Natural killer cell treated with Interleukin-12 subunit alpha and Interleukin-12 subunit beta and Interleukin-15 and Interleukin-18, amount 100 ng/mL, for 72 hours (primary cell): ENCODE measurements around the gene GPR35. TPM values are rescaled to one million over a fixed set of nuclear protein-coding genes. Genes with fewer than 3 reads are reported as not detected.
A peak's percentile ranks its signal among the peaks of the same experiment; 100 is the strongest.

Experiments used
- ATAC-seq, 2 donors: fragments of 150-1000 bp; cut with Tn5 transposase in 1 of 2; sonication (Bioruptor Pico), chemical (Tn5 transposase) in 1 of 2; 2 replicates each; pipeline ENCODE4 v1.10.0; 2021
- DNase-seq: peaks from one replicate; pipeline ENCODE4 v3.0.0; 2022; ENCODE audit warnings: low spot score
- H3K27ac Mint-ChIP-seq, 2 donors: 1 replicate in 1 of 2; 2 replicates in 1 of 2; pipeline ENCODE4 v1.8.0; 2022; ENCODE audit warnings: mixed read lengths in 2 of 2, mild to moderate bottlenecking in 1 of 2, moderate library complexity in 1 of 2
- H3K27me3 Mint-ChIP-seq, 2 donors: 1 replicate in 1 of 2; 2 replicates in 1 of 2; pipeline ENCODE4 v1.8.0; 2022; ENCODE audit warnings: mixed read lengths in 2 of 2
- H3K36me3 Mint-ChIP-seq: one replicate; pipeline ENCODE4 v1.8.0; 2022; ENCODE audit warnings: mixed read lengths
- H3K4me1 Mint-ChIP-seq, 2 donors: 1 replicate in 1 of 2; 2 replicates in 1 of 2; pipeline ENCODE4 v1.8.0; 2022; ENCODE audit warnings: low read depth in 2 of 2, mixed read lengths in 2 of 2, mild to moderate bottlenecking in 1 of 2
- H3K4me3 Mint-ChIP-seq: one replicate; pipeline ENCODE4 v1.8.0; 2022; ENCODE audit warnings: mixed read lengths
- H3K9me3 Mint-ChIP-seq: 2 replicates; pipeline ENCODE4 v1.8.0; 2022; ENCODE audit warnings: mixed read lengths
- total RNA-seq, 2 donors: library from RNA; stranded (reverse); gene quantifications; one replicate each; pipeline ENCODE4 v1.2.3, GENCODE V29; 2022

The GPR35 gene
- total RNA-seq, 2 donors from 2014 or later = 5.9 to 7.6 TPM

DNA sequence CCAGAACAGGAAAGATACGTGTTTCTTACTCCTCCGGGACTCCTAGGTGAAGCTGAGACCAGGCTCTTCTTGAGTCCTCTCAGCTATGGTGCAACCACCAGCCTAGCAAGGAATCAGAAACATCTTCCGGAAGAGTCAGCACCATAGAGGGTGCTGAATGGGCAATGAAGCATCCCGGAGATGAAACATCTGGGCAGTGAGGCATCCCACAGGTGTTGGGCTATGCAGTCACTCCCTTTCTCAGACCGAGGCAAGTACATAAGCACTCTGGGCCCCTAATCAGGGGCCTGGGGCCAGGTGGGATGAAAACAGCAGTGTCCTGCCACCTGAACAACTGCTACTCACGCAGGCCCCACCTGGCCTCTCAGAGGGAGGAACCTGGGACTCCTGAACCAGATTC, 40.2 kb upstream of the GPR35 start:
- Mint-ChIP-seq H3K4me1 (peaks cover 50 to 55% of the 10 kb centered on the region in 2 donors), H3K27ac (peak overlapping the region in 1 of 2 donors; percentile 87)
- no peak for DNase-seq

DNA sequence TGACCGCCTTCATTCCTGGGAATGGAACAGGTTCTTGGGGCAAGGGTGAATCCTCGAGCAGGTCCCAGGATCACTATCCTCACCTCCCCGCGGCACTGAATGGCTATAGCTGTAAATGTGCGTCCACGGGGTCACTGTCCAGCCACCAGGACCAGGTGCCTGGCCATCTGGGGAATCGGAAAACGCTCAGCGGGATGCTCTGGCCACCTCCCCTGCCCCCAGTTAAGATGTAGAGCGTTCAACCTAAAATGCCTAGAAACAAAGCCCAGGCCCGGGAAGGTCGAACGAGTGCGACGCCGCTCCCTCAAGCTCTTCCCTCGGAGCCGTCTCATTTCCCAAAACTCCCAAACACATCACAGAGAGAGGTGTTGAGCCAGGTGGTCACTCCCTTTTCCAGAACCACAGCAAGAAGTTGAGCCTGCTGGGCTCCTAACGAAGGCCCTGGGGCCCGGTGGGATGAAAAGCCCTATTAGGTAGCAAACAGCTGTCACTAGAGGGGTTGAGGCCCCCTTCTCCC, 39.5 kb upstream of the GPR35 start:
- H3K27me3 Mint-ChIP-seq = no peaks in the 10 kb centered on the region
- H3K27ac Mint-ChIP-seq = peak overlapping the region; percentile 87 to 97
- no peaks in the 10 kb centered on the region for H3K9me3 Mint-ChIP-seq
- peaks cover 44 to 49% of the 10 kb centered on the region in 2 donors for H3K4me1 Mint-ChIP-seq
- H3K36me3 Mint-ChIP-seq = no peaks in the 10 kb centered on the region
- DNase-seq (no peak), ATAC-seq (no peak)
- peak overlapping the region; percentile 96 for H3K4me3 Mint-ChIP-seq

More for the DNA sequence above, 40.2 kb upstream of the GPR35 start:
- H3K9me3 Mint-ChIP-seq = no peaks in the 10 kb centered on the region
- no peaks in the 10 kb centered on the region for H3K27me3 Mint-ChIP-seq
- peak overlapping the region; percentile 76 for H3K4me3 Mint-ChIP-seq
- no peaks in the 10 kb centered on the region for H3K36me3 Mint-ChIP-seq
- no peak for ATAC-seq

DNA sequence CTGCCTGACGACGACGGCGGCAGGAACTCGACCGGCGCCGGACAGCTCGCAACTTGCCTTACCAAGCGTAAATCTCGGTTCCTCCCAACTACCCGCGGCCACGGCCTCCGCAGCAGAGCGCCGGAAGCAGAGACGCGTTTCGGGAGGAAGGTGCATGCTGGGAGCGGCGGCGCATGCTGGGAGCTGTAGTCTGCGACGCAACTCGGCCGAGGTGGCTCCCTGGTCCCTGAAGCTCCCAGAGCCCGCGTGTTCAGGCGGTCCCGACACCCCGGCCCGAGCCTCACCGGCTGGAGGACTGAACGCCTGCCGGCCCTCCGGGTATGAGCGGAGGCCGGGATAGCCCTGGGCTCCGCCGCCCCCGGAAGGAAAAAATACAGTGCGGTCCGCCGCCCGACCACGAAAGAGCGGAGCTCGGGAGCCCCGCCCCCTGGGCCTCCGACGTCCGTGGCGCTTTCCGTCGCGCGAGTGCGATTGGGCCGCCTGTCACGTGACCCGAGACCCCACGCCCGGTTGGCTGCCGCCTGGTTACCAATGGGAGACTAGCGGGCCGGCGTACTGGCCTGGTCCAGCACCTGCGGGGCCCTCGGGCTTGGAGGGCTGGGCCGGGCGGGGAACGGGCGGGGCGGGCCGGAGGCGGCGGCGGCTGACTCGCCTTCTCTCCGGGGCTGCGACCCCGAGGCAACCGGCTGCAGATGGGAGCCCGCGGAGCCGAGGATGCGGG, 38.9 kb upstream of the GPR35 start, which contains the start of gene CAPN10:
CAPN10 (plus strand) TSS at position 537 of the 721 bp plus-strand sequence; CDS start at position 715, 178 bp downstream.
- Mint-ChIP-seq H3K27ac (peak within 1 kb of the TSS; percentile 87 to 97), H3K4me1 (peaks cover 42 to 49% of the 10 kb centered on the region in 2 donors), H3K9me3 (no peaks in the 10 kb centered on the region), H3K4me3 (peak within 1 kb of the TSS; percentile 96), H3K27me3 (no peaks in the 10 kb centered on the region), H3K36me3 (no peaks in the 10 kb centered on the region)
- ATAC-seq (peak; percentile 94 to 96), DNase-seq (peak; percentile 99)

DNA sequence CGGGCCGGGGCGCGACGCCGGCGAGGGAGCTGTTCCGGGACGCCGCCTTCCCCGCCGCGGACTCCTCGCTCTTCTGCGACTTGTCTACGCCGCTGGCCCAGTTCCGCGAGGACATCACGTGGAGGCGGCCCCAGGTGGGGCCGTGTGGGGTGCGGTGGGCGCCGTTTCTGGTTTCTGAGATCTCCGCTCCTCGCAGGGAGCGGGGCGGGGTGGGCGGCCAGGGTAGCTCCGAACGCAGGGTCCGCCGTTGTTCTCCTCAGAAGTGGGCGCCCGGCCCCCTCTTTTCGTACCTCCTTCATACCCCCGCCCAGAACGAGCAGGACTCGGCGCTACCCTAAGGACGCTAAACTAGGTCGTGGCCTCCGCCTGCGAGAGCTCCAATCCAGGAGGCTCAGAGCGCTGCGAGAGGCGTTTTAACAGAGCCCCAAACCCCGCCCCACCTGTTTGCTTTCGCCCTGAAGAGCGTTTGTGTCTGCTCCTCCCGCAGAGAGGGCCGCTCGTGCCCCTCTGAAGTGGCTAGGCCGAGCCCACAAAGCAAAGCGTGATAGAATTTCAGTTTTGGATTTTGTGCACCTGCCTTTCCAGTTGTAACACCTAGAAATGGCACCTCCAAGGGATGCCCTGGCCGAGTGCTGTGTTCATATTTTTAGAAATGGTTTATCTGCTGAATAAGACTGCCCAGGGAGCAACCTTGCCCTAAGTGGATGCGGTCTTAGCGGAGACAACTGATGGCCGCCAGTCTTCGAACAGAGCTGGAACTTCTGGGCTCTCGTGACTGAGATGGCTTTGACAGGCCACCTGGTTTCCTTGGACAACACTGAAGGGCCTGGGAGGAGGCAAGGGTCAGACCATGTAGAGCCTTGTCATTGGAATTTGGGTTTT, 38.1 kb upstream of the GPR35 start:
- Mint-ChIP-seq H3K27ac (peak overlapping the region; percentile 26 to 38), H3K27me3 (no peaks in the 10 kb centered on the region), H3K4me1 (peaks cover 42 to 47% of the 10 kb centered on the region in 2 donors), H3K9me3 (no peaks in the 10 kb centered on the region), H3K4me3 (peak overlapping the region; percentile 87), H3K36me3 (no peaks in the 10 kb centered on the region)
- DNase-seq (peak; percentile 61), ATAC-seq (peak; percentile 2 to 51)

DNA sequence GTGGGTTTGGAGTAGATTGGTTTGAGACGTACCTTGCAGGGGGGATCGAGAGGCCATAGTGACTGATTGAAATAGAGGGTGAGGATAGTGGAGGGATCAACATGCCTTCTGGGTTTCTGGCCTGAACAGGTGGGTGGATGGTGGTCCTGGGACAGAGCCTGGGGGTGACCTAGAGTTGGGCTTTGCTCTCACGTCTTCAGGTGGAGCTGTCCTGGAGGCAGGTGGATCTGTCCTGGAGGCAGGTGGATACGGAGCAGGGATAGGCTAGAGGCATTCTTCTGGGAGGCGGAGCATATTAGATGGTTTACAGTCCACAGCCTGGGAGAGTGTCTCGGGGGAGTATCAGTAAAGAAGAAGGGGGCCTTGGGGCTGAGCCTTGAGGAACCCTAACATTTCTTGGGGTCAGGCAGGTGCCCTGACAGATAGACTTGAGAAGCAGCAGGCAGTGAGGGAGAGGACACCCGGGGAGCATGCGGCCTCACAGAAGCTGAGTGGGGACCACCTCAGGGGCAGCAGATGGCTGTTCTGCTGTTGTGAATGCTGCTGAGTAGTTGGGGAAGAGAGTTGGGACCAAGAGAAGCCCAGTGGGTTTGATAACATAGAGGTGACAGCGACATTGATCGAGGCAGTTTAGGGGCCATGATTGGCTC, 37.1 kb upstream of the GPR35 start:
- Mint-ChIP-seq H3K36me3 (no peaks in the 10 kb centered on the region), H3K27ac (peak overlapping the region; percentile 26 to 38)
- DNase-seq = no peak

DNA sequence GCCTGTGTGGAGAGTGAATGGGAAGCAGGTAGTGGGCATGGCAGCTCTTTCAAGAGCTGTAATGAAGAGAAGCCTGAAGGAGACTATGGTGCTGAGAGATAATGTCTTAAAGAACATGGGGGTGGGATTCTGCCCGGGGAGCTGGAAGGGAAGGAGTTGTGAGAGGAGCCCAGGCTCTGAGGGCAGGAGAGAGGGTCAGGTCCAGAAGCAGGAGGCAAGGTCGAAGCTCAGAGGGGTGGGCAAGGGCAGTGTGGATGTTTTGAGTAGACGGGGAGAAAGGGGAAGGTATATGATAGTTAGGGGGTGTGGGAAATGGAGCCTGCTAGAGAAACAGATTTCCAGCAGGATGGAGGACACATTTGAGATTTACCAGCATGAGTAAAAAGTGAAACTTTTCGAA, 36.6 kb upstream of the GPR35 start:
- H3K4me1 Mint-ChIP-seq = peaks cover 36 to 39% of the 10 kb centered on the region in 2 donors
- peak overlapping the region; percentile 26 to 31 for H3K27ac Mint-ChIP-seq

More for the DNA sequence above, 37.1 kb upstream of the GPR35 start:
- ATAC-seq = no peak
- Mint-ChIP-seq H3K9me3 (no peaks in the 10 kb centered on the region), H3K27me3 (no peaks in the 10 kb centered on the region), H3K4me3 (peak overlapping the region; percentile 87), H3K4me1 (peaks cover 36 to 41% of the 10 kb centered on the region in 2 donors)

DNA sequence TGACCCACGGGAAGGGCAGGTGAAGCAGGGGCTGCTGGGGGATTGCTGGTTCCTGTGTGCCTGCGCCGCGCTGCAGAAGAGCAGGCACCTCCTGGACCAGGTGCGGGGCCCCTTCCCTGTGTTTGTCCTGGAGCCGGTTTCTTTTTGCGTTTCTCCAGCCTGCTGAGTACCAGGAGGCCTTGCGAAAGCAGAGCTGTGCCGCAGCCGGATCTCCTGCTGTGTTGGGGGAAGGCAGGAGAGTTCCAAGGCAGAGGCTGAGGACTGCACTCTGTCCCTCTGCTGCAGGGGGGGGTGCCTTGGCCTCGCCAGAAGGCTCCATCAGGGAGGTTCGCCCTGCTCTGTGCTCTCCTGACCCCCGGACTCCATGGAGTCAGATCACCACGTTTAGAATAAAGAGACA, 35.9 kb upstream of the GPR35 start:
- Mint-ChIP-seq H3K36me3 (no peaks in the 10 kb centered on the region), H3K4me3 (no peak overlapping the region), H3K27me3 (no peaks in the 10 kb centered on the region), H3K4me1 (peaks cover 34 to 38% of the 10 kb centered on the region in 2 donors), H3K9me3 (no peaks in the 10 kb centered on the region), H3K27ac (peak overlapping the region in 1 of 2 donors; percentile 31)
- DNase-seq (no peak), ATAC-seq (no peak)

More for the DNA sequence above, 36.6 kb upstream of the GPR35 start:
- H3K36me3 Mint-ChIP-seq = no peaks in the 10 kb centered on the region
- peak overlapping the region; percentile 87 for H3K4me3 Mint-ChIP-seq
- DNase-seq (no peak), ATAC-seq (no peak)
- no peaks in the 10 kb centered on the region for H3K27me3 Mint-ChIP-seq
- H3K9me3 Mint-ChIP-seq = no peaks in the 10 kb centered on the region

DNA sequence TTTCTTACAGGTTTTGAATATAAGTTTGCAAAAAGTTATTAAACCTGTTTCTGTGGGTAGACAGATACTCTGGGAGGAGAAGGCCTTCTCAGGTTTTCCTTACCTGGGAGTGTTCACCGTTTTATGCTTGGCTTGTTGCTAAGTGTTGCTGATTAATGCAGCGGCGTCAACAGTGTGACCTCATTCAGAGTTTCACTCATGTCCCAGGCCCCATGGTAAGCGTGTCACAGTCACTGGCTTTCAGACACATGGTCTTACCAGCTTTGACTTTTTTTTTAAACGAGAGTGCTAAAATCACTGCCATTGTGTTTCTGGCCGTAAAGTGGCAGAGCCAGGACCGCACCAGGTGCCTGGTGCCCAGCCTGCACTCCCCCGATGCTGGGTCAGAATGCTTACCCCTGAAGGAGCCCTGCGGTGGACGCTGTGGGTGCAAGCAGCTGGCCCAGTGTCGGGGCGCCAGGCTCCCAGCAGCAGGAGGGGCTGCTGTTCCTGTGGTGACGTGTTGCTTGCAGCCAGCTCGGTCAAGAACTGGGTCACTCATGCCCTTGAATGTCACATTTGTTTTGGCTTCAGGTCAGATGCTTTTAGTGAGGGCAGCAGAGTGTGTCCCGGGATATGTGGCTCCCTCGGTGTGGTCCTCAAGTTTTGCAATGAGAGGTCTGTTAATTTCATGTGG, 35.3 kb upstream of the GPR35 start:
- no peak for ATAC-seq

DNA sequence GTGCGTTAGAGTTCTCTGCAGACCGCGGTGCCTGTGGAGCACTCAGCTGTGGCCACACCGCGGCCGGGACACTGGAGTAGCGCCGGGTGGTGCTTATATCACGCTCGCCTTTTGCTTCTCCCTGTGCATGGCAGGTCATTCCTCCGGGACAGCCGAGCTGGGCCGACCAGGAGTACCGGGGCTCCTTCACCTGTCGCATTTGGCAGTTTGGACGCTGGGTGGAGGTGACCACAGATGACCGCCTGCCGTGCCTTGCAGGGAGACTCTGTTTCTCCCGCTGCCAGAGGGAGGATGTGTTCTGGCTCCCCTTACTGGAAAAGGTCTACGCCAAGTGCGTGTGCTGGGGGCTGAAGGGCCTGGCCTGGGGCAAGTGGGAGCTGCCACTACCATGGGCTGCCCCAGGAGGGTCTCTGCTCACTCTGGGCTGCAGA, 34.6 kb upstream of the GPR35 start:
- Mint-ChIP-seq H3K9me3 (no peaks in the 10 kb centered on the region), H3K4me3 (no peak overlapping the region), H3K4me1 (peaks cover 26 to 29% of the 10 kb centered on the region in 2 donors), H3K27me3 (no peaks in the 10 kb centered on the region), H3K36me3 (no peaks in the 10 kb centered on the region), H3K27ac (no peak overlapping the region)
- ATAC-seq (no peak), DNase-seq (no peak)

More for the DNA sequence above, 35.3 kb upstream of the GPR35 start:
- Mint-ChIP-seq H3K9me3 (no peaks in the 10 kb centered on the region), H3K4me3 (no peak overlapping the region), H3K36me3 (no peaks in the 10 kb centered on the region), H3K4me1 (peaks cover 29 to 32% of the 10 kb centered on the region in 2 donors), H3K27me3 (no peaks in the 10 kb centered on the region), H3K27ac (no peak overlapping the region)
- DNase-seq = no peak

DNA sequence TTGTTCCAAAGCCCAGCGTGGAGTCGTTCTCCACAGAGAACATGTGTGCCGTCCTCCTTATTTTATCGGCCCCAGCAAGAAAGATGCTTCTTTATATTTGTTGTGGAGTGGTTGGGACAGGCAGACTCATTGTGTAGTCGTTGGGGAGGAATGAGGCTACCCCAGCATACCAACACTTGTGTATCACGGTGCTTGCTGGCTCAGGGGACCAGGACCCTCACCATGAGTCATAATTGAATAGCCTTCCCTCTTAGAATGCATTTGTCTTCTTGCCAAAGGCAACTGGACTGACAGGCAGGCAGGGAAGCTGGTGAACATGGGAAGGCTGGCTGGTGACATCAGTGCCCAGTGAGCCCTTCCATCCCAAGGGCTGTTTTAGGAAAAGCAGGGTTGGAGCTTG, 34.1 kb upstream of the GPR35 start:
- H3K36me3 Mint-ChIP-seq = no peaks in the 10 kb centered on the region
- no peak for ATAC-seq

DNA sequence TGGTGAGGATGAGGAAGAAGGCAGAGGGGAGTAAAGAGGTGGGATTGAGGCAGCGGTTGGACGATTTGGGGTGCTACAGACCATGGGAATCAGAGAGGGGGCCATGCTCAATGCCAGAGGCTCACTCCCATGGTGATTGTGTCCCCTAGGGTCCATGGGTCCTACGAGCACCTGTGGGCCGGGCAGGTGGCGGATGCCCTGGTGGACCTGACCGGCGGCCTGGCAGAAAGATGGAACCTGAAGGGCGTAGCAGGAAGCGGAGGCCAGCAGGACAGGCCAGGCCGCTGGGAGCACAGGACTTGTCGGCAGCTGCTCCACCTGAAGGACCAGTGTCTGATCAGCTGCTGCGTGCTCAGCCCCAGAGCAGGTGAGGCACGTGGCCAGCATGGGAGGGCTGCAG, 33.5 kb upstream of the GPR35 start:
- no peaks in the 10 kb centered on the region for H3K27me3 Mint-ChIP-seq
- peaks cover 22 to 24% of the 10 kb centered on the region in 2 donors for H3K4me1 Mint-ChIP-seq
- H3K4me3 Mint-ChIP-seq = no peak overlapping the region
- no peak for ATAC-seq
- H3K27ac Mint-ChIP-seq = no peak overlapping the region
- no peaks in the 10 kb centered on the region for H3K36me3 Mint-ChIP-seq
- no peaks in the 10 kb centered on the region for H3K9me3 Mint-ChIP-seq
- no peak for DNase-seq

More for the DNA sequence above, 34.1 kb upstream of the GPR35 start:
- no peak overlapping the region for H3K27ac Mint-ChIP-seq
- H3K27me3 Mint-ChIP-seq = no peaks in the 10 kb centered on the region
- no peaks in the 10 kb centered on the region for H3K9me3 Mint-ChIP-seq
- no peak overlapping the region for H3K4me3 Mint-ChIP-seq
- H3K4me1 Mint-ChIP-seq = peaks cover 22 to 24% of the 10 kb centered on the region in 2 donors
- DNase-seq = no peak

DNA sequence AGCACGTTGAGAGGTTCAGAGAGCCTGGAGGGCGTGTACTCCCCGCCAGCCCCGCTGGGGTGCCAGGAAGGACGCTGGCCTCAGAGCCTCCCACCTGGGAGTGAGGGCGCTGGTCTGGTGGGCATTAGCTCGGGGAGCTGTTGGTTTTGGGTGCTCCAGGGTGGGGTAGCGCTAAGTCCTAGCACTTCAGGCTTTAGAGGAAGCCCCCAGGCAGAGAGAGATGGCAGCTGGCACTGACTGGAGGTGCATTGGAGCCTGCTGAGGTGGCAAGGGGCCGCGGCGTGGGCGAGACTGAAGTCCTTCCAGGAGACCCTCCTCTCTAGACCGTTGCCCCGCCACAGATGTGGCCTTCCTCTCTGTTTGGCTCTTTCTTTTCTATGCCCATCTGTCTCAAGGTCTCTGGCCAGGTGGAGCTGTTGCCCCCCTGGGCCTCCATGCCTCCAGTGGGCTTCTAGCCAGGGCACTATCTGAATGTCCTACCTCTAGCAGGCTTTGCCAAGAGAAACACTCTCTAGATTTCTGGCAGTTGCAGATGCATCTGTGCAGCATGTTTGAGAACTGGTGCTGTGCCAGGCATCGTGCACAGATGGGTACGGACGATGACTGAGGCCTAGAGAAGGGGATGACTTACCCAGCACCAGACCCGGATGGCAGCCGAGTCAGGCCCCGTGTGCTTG, 32.1 kb upstream of the GPR35 start:
- H3K9me3 Mint-ChIP-seq = no peaks in the 10 kb centered on the region
- DNase-seq (no peak), ATAC-seq (no peak)
- H3K27me3 Mint-ChIP-seq = no peaks in the 10 kb centered on the region
- no peaks in the 10 kb centered on the region for H3K36me3 Mint-ChIP-seq
- no peak overlapping the region for H3K27ac Mint-ChIP-seq
- peaks cover 11 to 16% of the 10 kb centered on the region in 2 donors for H3K4me1 Mint-ChIP-seq
- H3K4me3 Mint-ChIP-seq = no peak overlapping the region
